H1 (cell line): ENCODE measurements around the gene MMP11. TPM values are rescaled to one million over a fixed set of nuclear protein-coding genes. Genes with fewer than 3 reads are reported as not detected.

ENCODE experiments used
- CTCF ChIA-PET: fragments of 300-600 bp; sonication (Branson Sonifier 250); formaldehyde crosslinking; loops from one replicate; lab custom pipeline; 2021; ENCODE audit not compliant: partially characterized antibody; lab: Charles Lee
- POLR2A ChIA-PET: fragments of 300-600 bp; sonication (Branson Sonifier 250); formaldehyde crosslinking; loops from one replicate; lab custom pipeline; 2021; ENCODE audit warnings: inconsistent platforms; ENCODE audit not compliant: partially characterized antibody; lab: Charles Lee
- DNase-seq, 2 experiments: peaks; one replicate each; pipeline versions ENCODE4 v3.0.0 to v3.0.0-alpha.2; 2010 to 2022; ENCODE audit warnings: low spot score in 2 of 2, low read depth in 1 of 2, mixed read lengths in 1 of 2
- FAIRE-seq: peaks from 2 replicates; lab custom pipeline; 2011; peaks lifted over from hg19 to GRCh38; lab: Jason Lieb, UNC
- H2AFZ ChIP-seq: 2 replicates; pipeline ENCODE4 v1.8.1; 2012; ENCODE audit warnings: low read length, inconsistent platforms
- H2AK5ac ChIP-seq: 2 replicates; pipeline ENCODE4 v1.6.1; 2013; ENCODE audit warnings: low read depth, low read length
- H2BK120ac ChIP-seq: replicated peaks from 2 replicates; pipeline ENCODE3; 2013; ENCODE audit warnings: low read depth, low read length, inconsistent platforms
- H2BK12ac ChIP-seq: 2 replicates; pipeline ENCODE4 v1.6.1; 2013; ENCODE audit warnings: low read depth, low read length
- H2BK15ac ChIP-seq: 2 replicates; pipeline ENCODE4 v1.6.1; 2013; ENCODE audit warnings: low read length
- H2BK20ac ChIP-seq: 2 replicates; pipeline ENCODE4 v1.6.1; 2013; ENCODE audit warnings: low read length
- H2BK5ac ChIP-seq: 2 replicates; pipeline ENCODE4 v1.6.1; 2013; ENCODE audit warnings: low read depth, low read length
- H3K14ac ChIP-seq: 2 replicates; pipeline ENCODE4 v1.6.1; 2013; ENCODE audit warnings: inconsistent platforms; ENCODE audit not compliant: insufficient read length
- H3K18ac ChIP-seq: 2 replicates; pipeline ENCODE4 v1.6.1; 2013; ENCODE audit warnings: low read length; ENCODE audit errors: extremely low read depth
- H3K23ac ChIP-seq: 2 replicates; pipeline ENCODE4 v1.6.1; 2013; ENCODE audit warnings: inconsistent platforms; ENCODE audit not compliant: insufficient read length
- H3K23me2 ChIP-seq: 2 replicates; pipeline ENCODE4 v1.6.1; 2013; ENCODE audit warnings: low read depth, low read length
- H3K27ac ChIP-seq: 2 replicates; pipeline ENCODE4 v1.6.1; 2011; ENCODE audit warnings: low read depth, low read length, inconsistent platforms
- H3K27me3 ChIP-seq, 4 experiments: replicated peaks in 1 of 4; 1 replicate in 1 of 4; 2 replicates in 3 of 4; pipeline versions ENCODE4 v1.6.1 to v1.8.1; 2011 to 2013; ENCODE audit warnings: low read length in 3 of 4, mild to moderate bottlenecking in 3 of 4, inconsistent platforms in 2 of 4, mixed read lengths in 2 of 4, moderate library complexity in 1 of 4; ENCODE audit not compliant: control insufficient read depth in 3 of 4, insufficient read depth in 3 of 4; ENCODE audit errors: extremely low read depth in 1 of 4
- H3K36me3 ChIP-seq, 4 experiments: 2 replicates each; pipeline versions ENCODE4 v1.6.1 to v1.8.1; 2011 to 2013; ENCODE audit warnings: mild to moderate bottlenecking in 4 of 4, low read length in 3 of 4, moderate library complexity in 2 of 4, control low read depth in 1 of 4, inconsistent platforms in 1 of 4; ENCODE audit not compliant: insufficient read depth in 4 of 4, control insufficient read depth in 2 of 4
- H3K4ac ChIP-seq: replicated peaks from 2 replicates; pipeline ENCODE3; 2013; ENCODE audit warnings: low read length, low read depth, mixed read lengths, inconsistent platforms; ENCODE audit not compliant: insufficient read length
- H3K4me1 ChIP-seq, 4 experiments: replicated peaks in 1 of 4; 1 replicate in 1 of 4; 2 replicates in 3 of 4; pipeline versions ENCODE4 v1.6.1 to v1.8.1; 2011 to 2013; ENCODE audit warnings: low read length in 3 of 4, inconsistent platforms in 2 of 4, mixed read lengths in 1 of 4; ENCODE audit not compliant: insufficient read depth in 4 of 4, control insufficient read depth in 3 of 4
- H3K4me2 ChIP-seq, 2 experiments: 2 replicates each; pipeline versions ENCODE4 v1.6.1 to v1.8.1; 2011 to 2013; ENCODE audit warnings: low read depth in 2 of 2, low read length in 2 of 2, control low read depth in 1 of 2, inconsistent platforms in 1 of 2, mild to moderate bottlenecking in 1 of 2; ENCODE audit not compliant: insufficient read depth in 1 of 2
- H3K4me3 ChIP-seq, 4 experiments: fragments of 200-600, 300-600 bp in 1 of 4; sonication (generic), shearing (Covaris generic), sonication (Bioruptor Twin) in 1 of 4; 2 replicates each; pipeline versions ENCODE4 v1.5.1 to v1.8.1; 2011 to 2016; ENCODE audit warnings: low read length in 4 of 4, low read depth in 3 of 4, control low read depth in 2 of 4, inconsistent platforms in 2 of 4, mild to moderate bottlenecking in 2 of 4, mixed read lengths in 1 of 4, moderate library complexity in 1 of 4; ENCODE audit not compliant: insufficient read depth in 2 of 4; ENCODE audit errors: extremely low read depth in 1 of 4
- H3K56ac ChIP-seq: replicated peaks from 2 replicates; pipeline ENCODE3; 2013; ENCODE audit warnings: low read depth, mild to moderate bottlenecking, mixed read lengths, low read length, inconsistent platforms; ENCODE audit not compliant: insufficient read length
- H3K79me1 ChIP-seq: 2 replicates; pipeline ENCODE4 v1.6.1; 2013; ENCODE audit warnings: low read depth, low read length, control low read depth
- H3K79me2 ChIP-seq, 2 experiments: 2 replicates each; pipeline versions ENCODE4 v1.6.1 to v1.8.1; 2012 to 2013; ENCODE audit warnings: low read length in 2 of 2, mild to moderate bottlenecking in 2 of 2, inconsistent platforms in 1 of 2; ENCODE audit not compliant: insufficient read depth in 2 of 2, control insufficient read depth in 1 of 2
- H3K9ac ChIP-seq, 4 experiments: replicated peaks in 1 of 4; 1 replicate in 1 of 4; 2 replicates in 3 of 4; pipeline versions ENCODE4 v1.6.1 to v1.8.1; 2011 to 2013; ENCODE audit warnings: low read depth in 3 of 4, low read length in 3 of 4, control low read depth in 2 of 4, mild to moderate bottlenecking in 2 of 4, moderate library complexity in 2 of 4, inconsistent platforms in 1 of 4; ENCODE audit errors: extremely low read depth in 1 of 4
- H3K9me3 ChIP-seq, 2 experiments: 2 replicates each; pipeline versions ENCODE4 v1.6.1 to v1.8.1; 2012 to 2013; ENCODE audit warnings: mild to moderate bottlenecking in 2 of 2, moderate library complexity in 2 of 2, control low read depth in 1 of 2, inconsistent platforms in 1 of 2, low read depth in 1 of 2, low read length in 1 of 2, mixed read lengths in 1 of 2; ENCODE audit not compliant: insufficient read depth in 2 of 2
- H4K20me1 ChIP-seq, 2 experiments: replicated peaks in 1 of 2; 2 replicates each; pipeline versions ENCODE3 to v1.8.1; 2011 to 2013; ENCODE audit warnings: inconsistent platforms in 2 of 2, low read length in 2 of 2, mild to moderate bottlenecking in 1 of 2; ENCODE audit not compliant: insufficient read depth in 2 of 2, control insufficient read depth in 1 of 2
- H4K5ac ChIP-seq: 2 replicates; pipeline ENCODE4 v1.6.1; 2013; ENCODE audit warnings: low read length, low read depth, mixed read lengths, inconsistent platforms; ENCODE audit not compliant: insufficient read length
- H4K8ac ChIP-seq: 2 replicates; pipeline ENCODE4 v1.8.0; 2013; ENCODE audit warnings: mild to moderate bottlenecking, moderate library complexity, low read length, inconsistent platforms; ENCODE audit not compliant: insufficient read depth; ENCODE audit errors: extremely low read depth
- H4K91ac ChIP-seq: replicated peaks from 2 replicates; pipeline ENCODE3; 2013; ENCODE audit warnings: low read length, mixed read lengths, inconsistent platforms; ENCODE audit not compliant: insufficient read length
- CBX5 ChIP-seq: fragments of 300-800, 300-1000 bp; sonication (generic); IDR thresholded peaks from 2 replicates; pipeline ENCODE4 v1.7.1; 2016; ENCODE audit warnings: antibody characterized with exemption, low read length, low read depth
- CBX8 ChIP-seq: fragments of 300-800, 300-1000 bp; sonication (generic); IDR thresholded peaks from 2 replicates; pipeline ENCODE4 v1.7.1; 2016; ENCODE audit warnings: low read depth, low read length, borderline replicate concordance
- CTCF ChIP-seq, 3 experiments: IDR thresholded peaks; 1 replicate in 2 of 3; 2 replicates in 1 of 3; pipeline versions ENCODE4 v1.5.1 to v1.6.1; 2011; ENCODE audit warnings: low read length in 3 of 3, mild to moderate bottlenecking in 3 of 3, inconsistent platforms in 2 of 3, low read depth in 1 of 3, moderate library complexity in 1 of 3; ENCODE audit not compliant: insufficient read depth in 1 of 3; ENCODE audit errors: control extremely low read depth in 1 of 3
- KDM5A ChIP-seq: fragments of 200-600 bp; IDR thresholded peaks from 2 replicates; pipeline ENCODE4 v1.7.1; 2012; ENCODE audit warnings: mild to moderate bottlenecking, low read length, inconsistent platforms, mixed read lengths
- POLR2AphosphoS5 ChIP-seq: IDR thresholded peaks from 2 replicates; pipeline ENCODE4 v1.6.1; 2011; ENCODE audit warnings: low read depth, low read length
- RFX5 ChIP-seq: IDR thresholded peaks from 2 replicates; pipeline ENCODE4 v1.6.1; 2011; ENCODE audit warnings: low read depth, low read length, improper control_type of control experiment, borderline replicate concordance
- TCF12 ChIP-seq: IDR thresholded peaks from 2 replicates; pipeline ENCODE4 v1.6.1; 2011; ENCODE audit warnings: low read depth, mild to moderate bottlenecking, low read length
- WGBS, 2 experiments: shearing (Covaris generic) in 1 of 2; methylation state at CpG; one replicate each; pipeline versions ENCODE4 v1.1.6 to v1.1.7; 2013 to 2015; ENCODE audit warnings: low lambda C conversion rate in 2 of 2, mixed read lengths in 2 of 2, inconsistent platforms in 1 of 2, low coverage in 1 of 2, missing lambda C conversion rate in 1 of 2; ENCODE audit not compliant: insufficient replicate concordance in 2 of 2, insufficient coverage in 1 of 2, insufficient read length in 1 of 2; ENCODE audit errors: extremely low coverage in 1 of 2, missing lambda C conversion rate in 1 of 2; 5-methylcytosine and 5-hydroxymethylcytosine counted together
- polyA plus RNA-seq, 7 experiments: library from polyadenylated mRNA; depleted of rRNA in 3 of 7; stranded (reverse) in 5 of 7; unstranded in 2 of 7; fragments of >200 nt in 5 of 7; fragments of 200-250 nt in 2 of 7; gene quantifications; 1 replicate in 5 of 7; 2 replicates in 1 of 7; 4 replicates in 1 of 7; pipeline versions ENCODE4 v1.2.1 to v1.2.3, GENCODE V29; 2011 to 2013; ENCODE audit warnings: missing spikeins in 2 of 7, mixed read lengths in 2 of 7
- total RNA-seq: library from RNA; stranded (reverse); fragmentation: NEBNext Ultra II Directional; extraction: Animal tissue kit (Norgen Biotek cat#: 25700); gene quantifications from 2 replicates; pipeline ENCODE4 v1.2.1, GENCODE V29; 2021

Gene MMP11
- total and polyA plus RNA-seq, 2 of the 8 experiments (the other 6 are each of a cell fraction or from before 2014, with no cell fraction given), result 10.2 to 18.3 TPM

- H4K91ac ChIP-seq, result no peak overlapping the region
- no peak overlapping the region for H2BK120ac ChIP-seq
- H3K27me3 ChIP-seq, result no peaks in the 10 kb centered on the region
- H3K56ac ChIP-seq, result no peak overlapping the region
- no peak overlapping the region for H3K14ac ChIP-seq
- no peak overlapping the region for H4K5ac ChIP-seq
- no peak overlapping the region for H2AFZ ChIP-seq
- no peaks in the 10 kb centered on the region for H3K23me2 ChIP-seq
- H3K4me3 ChIP-seq, result no peak overlapping the region
- peaks cover 0 to 9% (median 2%) of the 10 kb centered on the region in 4 experiments; a peak in 3 of 8 replicates for H3K36me3 ChIP-seq
- no peak overlapping the region for H3K9ac ChIP-seq
- H3K79me2 ChIP-seq, result no peaks in the 10 kb centered on the region
- no peak overlapping the region for H3K18ac ChIP-seq
- CTCF ChIA-PET, result no interaction called here
- no peak overlapping the region for H2BK20ac ChIP-seq
- H3K23ac ChIP-seq, result no peak overlapping the region
- H3K9me3 ChIP-seq, result no peaks in the 10 kb centered on the region
- H3K79me1 ChIP-seq, result no peaks in the 10 kb centered on the region; the same call in 1 of the 2 replicates
- FAIRE-seq (no peak), DNase-seq (no peak)
- H3K4ac ChIP-seq, result no peak overlapping the region
- POLR2A ChIA-PET, result no interaction called here
- no peak overlapping the region for H4K8ac ChIP-seq
- H3K27ac ChIP-seq, result no peak overlapping the region
- no peak overlapping the region for H2AK5ac ChIP-seq
- WGBS, 2 experiments, result 95% methylated on average over 7 of the region's 7 CpGs; no CpG with 5 or more reads in 1 of the 2 experiments
- H3K4me2 ChIP-seq, result no peak overlapping the region
- H2BK5ac ChIP-seq, result no peak overlapping the region
- peaks cover 0 to 5% of the 10 kb centered on the region in 2 experiments for H4K20me1 ChIP-seq
- H3K4me1 ChIP-seq, result no peaks in the 10 kb centered on the region
- H2BK15ac ChIP-seq, result no peak overlapping the region
- H2BK12ac ChIP-seq, result no peak overlapping the region
- TF ChIP-seq CBX8 (no peak), TCF12 (no peak), CTCF (IDR thresholded peaks at IDR 0.05; ENCODE audit: control extremely low read depth in 1 of 3, insufficient read depth in 1 of 3, low read depth in 1 of 3, low read length in 3 of 3) (no peak), CBX5 (no peak), POLR2AphosphoS5 (no peak), RFX5 (no peak), KDM5A (no peak)
These were observed 30.0 kb upstream of the MMP11 start for GRCh38 chr22:23742505-23743264.
